CD4-positive, alpha-beta T cell treated with Interleukin-6 for 4 hours (primary cell): ENCODE measurements around the gene PGLYRP3.

ENCODE experiments used
- DNase-seq: peaks from one replicate; pipeline ENCODE4 v3.0.0-alpha.2; 2020; ENCODE audit warnings: mixed read lengths

PGLYRP3 gene

DNA sequence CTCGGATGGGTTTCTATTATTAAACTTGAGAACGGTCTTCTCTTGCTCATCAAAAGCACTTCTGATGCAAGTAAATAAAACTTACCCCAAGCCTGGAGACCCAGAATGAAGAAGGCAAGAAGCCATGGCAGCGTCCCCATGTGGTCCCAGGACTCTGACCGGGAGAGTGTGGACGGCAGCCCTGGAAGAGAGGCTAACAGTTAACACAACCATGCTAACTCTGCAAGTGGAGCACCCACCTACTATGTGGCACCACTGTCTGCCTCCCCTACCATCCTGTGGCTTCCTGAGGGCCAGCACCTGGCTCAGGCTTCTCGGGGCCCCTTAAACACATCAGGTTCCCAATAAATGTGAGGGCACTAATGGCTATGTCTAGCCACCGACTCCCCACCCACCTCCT, 2.2 kb downstream of the PGLYRP3 start:
- DNase-seq: no peak

DNA sequence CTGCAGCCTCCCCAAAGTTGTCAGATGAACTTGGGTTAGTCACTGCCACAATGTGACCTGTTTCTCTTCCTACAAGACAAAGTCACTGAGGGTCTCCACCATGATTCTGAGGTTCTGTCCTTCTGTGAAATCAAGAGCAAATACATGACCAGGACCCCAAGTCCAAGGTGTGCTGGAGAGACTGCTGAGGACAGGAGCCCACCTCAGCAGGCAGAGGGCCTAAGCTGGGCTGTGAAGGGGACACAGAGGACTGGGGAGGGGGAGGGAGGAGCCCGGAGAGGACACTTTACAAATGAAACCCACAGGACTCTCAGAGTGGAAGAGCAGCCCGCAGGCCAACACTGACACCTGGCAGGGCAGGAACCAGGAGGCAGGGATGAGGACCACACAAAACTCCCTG, 3.3 kb downstream of the PGLYRP3 start:
- DNase-seq: no peak

DNA sequence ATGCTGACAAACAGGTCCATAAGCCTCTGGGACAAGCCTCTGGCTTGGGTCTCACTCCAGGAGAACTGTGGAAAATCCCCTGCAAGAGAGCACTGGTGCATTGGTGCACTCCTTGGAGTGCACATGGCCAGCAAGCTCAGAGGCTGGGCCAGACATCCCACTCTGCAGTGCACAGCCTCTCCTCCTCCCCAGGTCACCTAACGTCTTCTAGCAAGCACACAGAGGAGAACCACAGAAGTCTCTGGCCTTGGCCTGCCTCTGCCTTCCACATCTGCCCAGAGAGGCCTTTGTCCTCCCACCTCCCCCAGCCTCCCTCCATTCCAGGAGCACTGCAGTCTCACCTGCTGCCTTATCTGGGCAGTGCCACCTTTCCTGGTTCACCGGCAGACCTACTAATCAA, 4.2 kb downstream of the PGLYRP3 start:
- DNase-seq: no peak

DNA sequence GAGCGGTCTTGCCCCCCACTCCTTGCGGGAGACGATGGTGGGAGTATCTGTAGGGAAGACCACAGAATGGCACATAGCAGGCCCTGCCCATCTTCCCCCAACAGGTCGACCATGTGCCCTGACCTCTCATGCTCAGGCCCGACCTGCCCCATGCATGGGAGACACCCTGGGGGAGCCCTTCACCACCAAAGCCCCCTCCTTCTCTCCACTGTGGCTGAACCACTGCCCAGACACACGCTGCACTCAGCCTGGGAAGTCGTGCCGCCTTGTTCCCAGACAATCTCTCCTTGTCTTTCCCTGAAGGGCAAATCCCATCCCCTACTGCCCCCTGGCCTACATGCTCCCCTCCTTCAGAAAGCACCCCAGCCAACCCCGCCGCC, 5.5 kb downstream of the PGLYRP3 start:
- no peak for DNase-seq

DNA sequence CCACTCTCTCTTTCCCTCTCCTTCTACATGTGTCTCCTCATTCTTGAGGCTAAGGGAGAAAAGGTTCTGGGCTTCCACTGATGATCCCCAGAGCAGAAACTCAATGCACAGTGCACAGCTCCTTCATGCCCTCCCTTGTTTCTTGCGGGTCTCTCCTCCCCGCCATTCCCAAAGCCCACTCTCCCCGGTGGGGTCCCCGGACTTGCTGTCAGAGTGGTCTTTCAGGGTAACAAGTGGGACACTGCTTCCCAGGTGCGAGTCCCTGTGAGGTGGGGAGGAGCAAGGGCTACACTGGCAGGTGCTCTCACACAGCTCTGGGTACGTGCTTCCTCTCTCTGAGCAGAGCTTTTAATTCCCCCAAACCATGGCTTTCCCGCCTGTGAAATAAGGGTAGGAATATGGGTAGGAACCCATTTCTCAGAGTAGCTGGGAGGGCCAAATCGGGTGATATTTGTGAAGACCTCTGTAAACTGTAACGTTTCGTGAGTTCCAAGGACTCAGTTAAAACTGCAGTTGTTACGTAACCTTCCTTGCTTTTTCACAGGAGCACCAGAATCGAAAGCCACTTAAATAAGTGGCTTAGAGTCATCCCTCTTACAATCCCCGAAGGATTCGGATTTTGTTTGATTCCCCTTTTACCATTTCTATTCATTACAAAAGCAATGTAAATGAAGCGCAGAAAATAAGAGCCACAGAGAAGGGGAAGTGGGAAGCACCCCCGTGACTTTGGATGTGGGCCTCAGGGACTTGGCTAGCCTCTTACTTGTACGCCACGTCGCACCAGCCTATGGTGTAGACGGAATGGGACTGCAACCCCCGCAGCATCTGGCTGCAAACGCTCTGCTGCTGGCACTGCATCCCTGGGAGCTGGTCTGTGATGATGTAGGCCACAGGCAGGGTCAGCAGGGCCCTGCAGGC, 6.2 kb downstream of the PGLYRP3 start:
- DNase-seq: no peak

DNA sequence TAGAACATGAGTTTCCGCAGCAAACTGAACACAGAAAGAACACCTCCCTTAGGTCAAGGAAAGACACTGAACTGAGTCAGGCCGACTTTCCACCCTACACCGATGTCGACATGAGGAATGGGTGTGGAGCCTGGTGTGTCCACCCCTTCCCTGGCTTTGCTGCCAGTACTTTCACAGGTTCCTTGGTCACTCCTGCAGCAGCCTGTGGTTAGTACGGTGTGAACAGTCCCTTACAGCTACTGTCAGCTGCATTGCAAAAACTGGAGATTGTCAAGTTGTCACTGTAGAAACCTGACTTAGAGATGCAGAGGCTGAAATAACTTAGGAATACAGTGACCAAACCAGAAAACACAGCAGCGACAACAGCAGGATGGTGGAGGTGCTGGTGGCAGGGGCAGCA, 7.1 kb downstream of the PGLYRP3 start:
- no peak for DNase-seq

DNA sequence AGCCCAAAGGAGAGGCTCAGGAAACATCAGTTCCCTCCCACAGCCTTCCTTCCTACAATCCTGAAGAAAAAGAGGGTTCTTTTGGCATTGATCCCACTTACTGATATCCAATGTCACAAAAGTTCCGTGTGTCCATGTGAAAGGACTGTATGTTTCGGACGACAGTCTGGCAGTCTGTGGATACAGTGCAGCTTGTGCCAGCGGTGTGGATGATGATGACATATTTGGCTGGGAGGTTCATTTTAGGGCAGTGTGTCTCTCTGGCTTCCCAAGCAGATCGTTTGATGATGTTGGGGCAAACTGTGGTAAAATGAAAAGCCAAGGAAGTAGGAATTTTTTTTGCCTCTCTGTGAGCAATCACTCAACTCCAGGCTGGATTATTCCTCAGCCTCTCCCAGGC, 10.4 kb downstream of the PGLYRP3 start:
- no peak for DNase-seq

DNA sequence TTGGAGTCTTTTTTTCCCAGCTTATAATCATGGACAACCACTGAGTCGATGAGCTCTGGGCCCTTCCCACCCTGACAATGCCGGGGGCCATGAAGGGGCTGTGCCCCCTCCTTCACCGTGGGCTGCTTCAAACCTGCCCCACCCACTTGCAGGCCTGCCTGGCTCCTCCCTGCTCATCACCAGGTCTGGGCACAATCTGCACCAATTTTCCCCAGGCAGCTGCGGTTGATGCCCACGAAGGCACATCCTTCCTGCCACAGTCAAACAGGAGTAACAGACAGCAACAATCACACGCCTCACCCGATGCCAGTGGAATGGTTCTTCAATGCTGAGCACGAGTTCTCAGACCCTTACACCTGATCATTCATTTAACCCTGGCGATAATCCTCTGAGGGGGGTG, 18.9 kb downstream of the PGLYRP3 start:
- peak; percentile 20 for DNase-seq

DNA sequence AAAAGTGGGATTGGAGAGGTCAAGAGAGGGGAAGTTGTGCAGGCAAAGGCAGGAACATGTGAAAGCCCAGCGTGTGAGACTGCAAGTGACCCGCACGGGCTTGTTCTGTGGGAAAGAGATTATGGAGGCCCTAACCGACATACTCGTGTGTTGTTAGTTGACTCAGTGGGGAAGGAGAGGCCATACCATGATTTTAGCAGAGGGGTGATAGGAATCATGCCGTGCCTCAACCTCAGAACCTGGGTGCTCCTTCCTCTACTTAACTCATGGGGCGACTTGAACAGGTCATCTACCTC, 19.3 kb downstream of the PGLYRP3 start:
- DNase-seq: no peak

DNA sequence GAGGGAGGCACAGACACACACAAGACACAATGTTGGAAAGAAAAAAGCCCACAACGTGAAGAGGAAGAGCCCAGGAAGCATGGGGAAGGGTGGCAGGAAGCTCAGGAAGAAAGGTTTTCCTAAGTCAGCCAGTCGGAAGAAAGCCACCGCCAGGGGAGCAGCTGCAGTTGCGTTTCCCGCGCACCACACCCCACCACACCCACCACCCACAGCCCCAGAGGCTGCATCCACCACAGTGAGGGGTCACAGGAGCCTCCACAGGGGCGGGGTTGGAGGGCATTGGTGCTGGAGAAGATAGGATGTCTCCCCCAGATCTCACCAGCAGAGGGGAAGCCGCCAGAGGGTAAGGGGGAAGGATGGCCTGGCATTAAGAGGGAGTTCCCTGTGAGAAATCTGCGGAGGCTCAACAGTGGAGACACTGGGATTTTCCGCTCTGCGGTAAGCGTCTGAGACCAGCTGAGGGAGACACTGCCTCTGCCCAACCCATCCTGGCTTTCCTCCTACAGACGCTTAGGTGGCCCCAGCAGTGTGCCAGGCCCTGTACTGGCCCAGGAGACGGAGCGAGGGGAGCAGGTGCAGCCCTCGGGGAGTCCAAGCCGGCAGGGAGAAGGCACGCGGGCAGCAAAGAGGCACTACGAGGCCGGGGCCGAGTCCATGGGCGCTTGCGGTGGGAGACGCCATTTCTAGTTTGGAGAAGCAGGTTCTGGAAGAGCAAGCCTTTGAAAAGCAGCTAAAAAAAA, 19.8 kb downstream of the PGLYRP3 start:
- DNase-seq: no peak

DNA sequence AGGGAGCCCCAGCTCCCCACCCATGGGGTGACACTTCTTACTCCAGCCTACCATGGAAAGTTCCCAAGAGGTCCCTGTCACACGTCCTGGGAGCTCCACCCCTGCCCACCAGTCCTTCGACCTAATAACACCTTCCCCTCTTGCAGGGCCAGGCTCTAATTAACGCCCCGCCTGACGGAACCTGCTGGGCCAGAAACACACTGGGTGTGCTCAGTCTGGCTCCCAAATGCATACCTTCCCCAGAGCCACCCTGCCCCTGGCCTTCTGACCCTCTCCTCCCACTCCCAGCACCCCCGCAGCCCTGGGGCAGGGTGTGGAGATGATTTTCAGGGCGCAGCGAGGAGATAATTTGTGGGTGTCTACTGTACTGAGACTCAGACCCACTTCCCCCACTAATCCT, 20.6 kb downstream of the PGLYRP3 start:
- DNase-seq: no peak

DNA sequence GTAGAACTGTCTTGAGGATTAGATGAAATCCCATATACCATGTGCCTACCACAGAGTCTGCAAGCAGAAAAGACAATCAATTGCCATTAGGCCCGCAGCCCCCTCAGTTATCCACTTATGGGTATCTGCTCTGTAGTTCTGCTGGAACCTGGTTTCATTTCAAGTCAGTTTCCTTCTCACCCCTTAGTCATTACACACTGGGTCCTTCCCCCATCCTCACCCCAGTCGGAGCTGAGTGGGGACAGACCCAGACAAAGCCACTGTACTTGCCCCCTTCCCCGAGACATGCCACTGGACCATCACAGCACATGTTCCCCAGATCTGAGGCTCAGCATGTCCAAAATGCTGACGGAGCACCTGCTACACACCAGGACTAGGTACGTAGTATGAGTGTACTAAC, 21.2 kb downstream of the PGLYRP3 start:
- no peak for DNase-seq

DNA sequence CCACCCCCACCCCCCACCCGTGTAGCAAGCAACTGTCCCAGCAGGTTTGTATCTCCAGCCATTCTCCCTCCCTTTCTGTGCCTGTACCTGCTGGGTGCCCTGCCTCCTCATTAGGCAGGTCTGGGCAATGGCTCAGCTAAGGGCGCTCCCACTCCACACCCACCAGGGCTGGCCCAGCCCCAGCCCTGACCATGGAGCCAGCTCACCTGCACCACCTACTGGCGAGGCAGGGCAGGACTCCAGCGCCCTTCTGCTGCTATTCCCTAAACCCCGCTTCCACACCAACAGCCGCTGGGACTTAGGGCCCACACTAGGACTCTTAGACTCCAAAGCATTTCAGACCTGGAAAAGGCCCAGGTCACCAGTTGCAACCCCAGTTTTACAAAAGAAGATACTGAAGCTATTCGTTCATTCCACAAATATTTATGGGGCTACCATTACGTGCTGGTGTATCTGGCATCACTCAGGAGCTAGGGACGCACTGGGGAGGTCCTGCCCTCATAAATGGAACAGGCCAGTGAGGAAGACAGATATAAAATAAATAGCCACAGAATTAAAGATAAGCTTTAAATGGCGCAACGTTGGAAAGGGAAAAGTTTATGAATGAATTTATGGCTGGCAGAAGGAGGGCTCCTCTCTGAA, 24.0 kb downstream of the PGLYRP3 start:
- DNase-seq: peak; percentile 17

DNA sequence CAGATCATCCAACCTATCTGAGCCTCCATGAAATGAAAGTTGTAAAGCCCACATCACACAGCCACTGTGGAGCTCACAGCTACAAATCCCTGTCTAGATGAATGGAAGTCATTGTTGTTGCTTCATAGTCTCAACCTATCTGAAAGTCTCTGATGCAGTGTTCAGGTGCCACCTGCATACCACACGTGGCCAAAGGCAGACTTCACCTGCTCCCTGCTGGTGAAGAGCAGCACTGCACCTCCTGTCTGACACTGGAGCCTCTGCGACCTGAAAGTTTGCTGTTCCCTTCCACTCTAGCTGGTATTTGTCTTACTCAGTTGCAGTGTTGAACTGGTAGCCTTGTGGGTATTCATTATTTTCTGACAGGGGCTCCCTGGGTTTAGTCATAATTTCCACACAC, 34.9 kb downstream of the PGLYRP3 start:
- peak; percentile 64 for DNase-seq

DNA sequence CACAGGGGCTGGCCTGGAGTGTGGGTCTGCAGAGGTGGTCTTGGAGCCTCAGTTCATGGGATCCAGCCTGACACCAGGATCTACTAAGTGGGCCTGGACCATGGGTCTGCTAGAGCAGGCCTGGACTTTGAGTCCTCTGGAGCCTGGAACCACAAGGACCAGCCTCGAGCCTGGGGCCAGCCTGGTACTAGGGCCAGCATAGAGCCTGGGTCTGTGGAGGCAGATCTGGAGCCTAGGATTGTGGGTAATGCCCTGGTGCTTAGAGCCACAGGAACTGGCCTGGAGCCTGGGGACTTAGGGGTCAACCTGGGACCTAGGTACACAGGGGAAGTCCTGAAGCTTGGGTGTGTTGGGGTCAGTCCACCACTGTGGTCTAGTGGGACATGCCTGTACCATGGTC, 40.6 kb downstream of the PGLYRP3 start:
- DNase-seq: no peak

DNA sequence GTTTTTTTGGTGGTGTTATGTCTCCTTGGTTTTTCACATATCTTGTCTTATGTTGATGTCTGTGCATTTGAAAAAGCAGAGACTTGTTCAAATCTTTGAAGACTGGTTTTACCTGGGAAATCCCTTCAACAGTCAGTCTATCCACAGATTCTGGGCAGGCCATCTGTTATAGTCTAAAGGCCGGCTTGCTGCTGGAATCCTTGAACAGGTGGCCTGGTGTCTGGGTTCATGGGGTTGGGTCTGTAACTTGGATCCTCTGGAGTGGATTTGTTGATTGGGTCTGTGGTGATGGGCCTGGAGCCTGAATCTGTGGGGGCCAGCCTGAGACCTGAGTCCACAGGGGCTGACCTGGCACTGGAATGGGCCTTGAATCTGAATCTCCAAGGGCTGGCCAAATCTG, 41.0 kb downstream of the PGLYRP3 start:
- DNase-seq: no peak

DNA sequence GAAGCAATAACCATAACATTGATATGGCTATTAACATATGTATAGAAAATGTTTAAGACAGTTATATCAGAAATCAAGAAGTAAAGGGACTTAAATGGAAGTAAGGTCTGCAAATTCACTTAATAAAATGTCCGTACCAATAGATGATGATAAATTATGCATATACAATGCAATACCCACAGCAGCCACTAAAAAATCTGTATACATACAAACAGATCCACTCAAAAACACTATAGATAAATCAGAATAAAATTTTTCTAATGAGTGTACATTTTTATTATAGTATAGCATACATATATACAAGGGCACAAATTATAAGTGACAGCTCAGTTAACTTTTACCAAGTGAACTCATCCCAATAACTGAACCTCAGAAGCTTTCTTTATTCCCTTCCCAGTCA, 47.3 kb downstream of the PGLYRP3 start:
- DNase-seq: no peak

DNA sequence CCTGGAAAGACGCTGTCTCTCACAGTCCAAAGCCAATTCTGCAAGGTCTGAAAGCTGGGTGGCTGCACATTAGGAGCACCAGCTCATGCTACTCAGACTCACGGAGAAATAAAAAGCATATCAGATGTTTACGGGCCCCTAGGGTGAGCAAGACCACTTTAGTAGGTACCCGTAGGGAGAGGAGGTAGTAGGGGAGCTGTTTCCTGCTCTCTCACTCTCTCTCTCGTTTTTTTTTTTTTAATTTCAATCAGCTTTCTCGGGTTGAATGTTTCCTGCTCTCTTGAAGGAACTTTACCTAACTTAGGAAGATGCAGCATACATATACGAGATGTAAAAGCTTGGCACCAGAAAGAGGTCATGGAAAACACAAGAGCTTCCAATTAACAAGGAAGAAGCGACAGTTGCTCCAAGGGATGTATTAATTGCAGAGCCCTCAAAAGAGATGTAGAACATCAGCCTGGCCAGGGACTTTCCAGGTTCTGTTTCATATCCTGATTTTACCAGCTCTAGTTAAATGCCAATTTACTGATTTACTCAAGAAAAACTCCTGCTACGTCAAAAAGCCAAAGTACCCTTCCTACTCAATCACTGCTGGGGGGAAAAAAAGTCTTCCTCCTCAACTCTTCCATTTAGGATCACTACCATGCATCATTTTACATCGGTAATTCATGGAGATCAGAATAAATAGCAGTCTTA, 50.1 kb downstream of the PGLYRP3 start:
- no peak for DNase-seq

DNA sequence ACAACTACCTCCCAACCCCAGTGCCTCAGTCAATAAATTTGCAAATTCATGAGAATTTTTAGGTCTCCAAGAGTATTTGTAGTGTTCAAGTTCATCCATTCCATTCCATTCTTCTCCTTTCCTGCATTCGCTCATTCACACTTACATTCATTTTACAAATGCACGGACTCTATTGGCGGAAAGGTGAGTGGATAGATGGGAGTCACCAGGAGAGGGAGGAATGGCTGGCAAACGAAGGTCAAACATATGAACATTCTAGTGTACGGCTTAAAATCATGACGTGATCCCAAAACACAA, 50.7 kb downstream of the PGLYRP3 start:
- no peak for DNase-seq

DNA sequence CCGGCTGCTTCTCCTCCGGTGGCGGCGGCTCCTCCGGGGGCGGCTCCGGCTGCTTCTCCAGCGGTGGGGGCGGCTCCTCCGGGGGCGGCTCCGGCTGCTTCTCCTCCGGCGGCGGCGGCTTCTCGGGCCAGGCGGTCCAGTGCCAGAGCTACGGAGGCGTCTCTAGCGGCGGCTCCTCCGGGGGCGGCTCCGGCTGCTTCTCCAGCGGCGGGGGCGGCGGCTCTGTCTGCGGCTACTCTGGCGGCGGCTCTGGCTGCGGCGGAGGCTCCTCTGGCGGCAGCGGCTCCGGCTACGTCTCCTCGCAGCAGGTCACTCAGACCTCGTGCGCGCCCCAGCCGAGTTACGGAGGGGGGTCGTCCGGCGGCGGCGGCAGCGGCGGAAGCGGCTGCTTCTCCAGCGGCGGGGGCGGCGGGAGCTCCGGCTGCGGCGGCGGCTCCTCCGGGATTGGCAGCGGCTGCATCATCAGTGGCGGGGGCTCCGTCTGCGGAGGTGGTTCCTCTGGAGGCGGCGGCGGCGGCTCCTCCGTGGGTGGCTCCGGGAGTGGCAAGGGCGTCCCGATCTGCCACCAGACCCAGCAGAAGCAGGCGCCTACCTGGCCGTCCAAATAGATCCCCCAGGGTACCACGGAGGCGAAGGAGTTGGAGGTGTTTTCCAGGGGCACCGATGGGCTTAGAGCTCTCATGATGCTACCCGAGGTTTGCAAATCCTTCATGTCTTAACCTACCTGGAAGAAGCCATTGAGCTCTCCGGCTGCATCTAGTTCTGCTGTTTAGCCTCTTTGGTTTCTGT, 51.3 kb downstream of the PGLYRP3 start:
- peak; percentile 67 for DNase-seq

DNA sequence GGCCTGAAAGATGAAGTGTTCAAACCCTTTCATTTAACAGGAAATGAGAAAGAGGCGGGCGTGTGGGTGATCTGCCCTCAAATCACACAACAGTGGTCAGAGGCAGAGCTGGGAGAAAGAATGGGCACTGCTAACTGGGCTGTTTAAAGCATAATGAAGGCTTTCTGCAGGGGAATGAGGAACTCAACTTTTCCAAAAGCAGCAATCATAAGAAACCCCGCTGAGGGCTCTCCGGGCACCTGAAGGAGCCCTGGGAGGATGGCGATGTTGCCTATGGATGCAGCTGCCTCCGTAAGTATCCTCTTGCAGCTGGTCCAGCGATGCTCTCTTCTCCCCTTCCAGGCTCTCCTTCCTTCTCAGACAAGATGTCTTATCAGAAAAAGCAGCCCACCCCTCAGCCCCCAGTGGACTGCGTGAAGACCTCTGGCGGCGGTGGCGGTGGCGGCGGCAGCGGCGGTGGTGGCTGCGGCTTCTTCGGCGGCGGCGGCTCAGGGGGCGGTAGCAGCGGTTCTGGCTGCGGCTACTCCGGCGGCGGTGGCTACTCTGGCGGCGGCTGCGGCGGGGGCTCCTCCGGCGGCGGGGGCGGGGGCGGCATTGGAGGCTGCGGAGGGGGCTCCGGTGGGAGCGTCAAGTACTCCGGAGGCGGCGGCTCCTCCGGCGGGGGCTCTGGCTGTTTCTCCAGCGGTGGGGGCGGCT, 52.0 kb downstream of the PGLYRP3 start:
- peak; percentile 7 for DNase-seq

DNA sequence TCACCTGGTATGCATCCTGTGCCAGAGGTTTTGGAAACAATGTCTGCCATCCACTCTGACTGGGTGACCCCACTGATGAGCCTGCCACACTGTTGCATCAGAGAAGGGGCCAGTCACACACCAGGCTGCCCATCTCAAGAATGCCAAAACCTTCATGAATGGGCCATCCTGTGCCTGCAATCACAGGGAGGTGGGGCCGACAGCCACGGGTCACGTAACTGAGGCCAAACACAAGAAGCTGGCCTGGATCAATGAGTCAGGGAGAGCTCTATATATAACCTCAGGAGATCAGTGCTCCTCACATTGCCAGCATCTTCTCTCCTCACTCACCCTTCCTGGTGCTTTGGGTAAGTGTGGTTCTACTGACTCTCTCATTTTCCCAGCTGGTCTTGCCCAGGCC, 53.4 kb downstream of the PGLYRP3 start, which contains the start of gene LORICRIN:
Gene LORICRIN, plus strand, starts transcription at position 301 of the 400 bp plus-strand sequence. CDS start 1,263 bp downstream, outside the sequence.
- no peak for DNase-seq
